Measurements from ENCODE around the gene FGFR3.

The FGFR3 gene

GRCh38 chr4:1756893-1757779, 36.0 kb upstream of the FGFR3 start:
- no peak for DNase-seq

- no peak for DNase-seq
These were observed 35.3 kb upstream of the FGFR3 start for GRCh38 chr4:1757836-1758235.

DNA sequence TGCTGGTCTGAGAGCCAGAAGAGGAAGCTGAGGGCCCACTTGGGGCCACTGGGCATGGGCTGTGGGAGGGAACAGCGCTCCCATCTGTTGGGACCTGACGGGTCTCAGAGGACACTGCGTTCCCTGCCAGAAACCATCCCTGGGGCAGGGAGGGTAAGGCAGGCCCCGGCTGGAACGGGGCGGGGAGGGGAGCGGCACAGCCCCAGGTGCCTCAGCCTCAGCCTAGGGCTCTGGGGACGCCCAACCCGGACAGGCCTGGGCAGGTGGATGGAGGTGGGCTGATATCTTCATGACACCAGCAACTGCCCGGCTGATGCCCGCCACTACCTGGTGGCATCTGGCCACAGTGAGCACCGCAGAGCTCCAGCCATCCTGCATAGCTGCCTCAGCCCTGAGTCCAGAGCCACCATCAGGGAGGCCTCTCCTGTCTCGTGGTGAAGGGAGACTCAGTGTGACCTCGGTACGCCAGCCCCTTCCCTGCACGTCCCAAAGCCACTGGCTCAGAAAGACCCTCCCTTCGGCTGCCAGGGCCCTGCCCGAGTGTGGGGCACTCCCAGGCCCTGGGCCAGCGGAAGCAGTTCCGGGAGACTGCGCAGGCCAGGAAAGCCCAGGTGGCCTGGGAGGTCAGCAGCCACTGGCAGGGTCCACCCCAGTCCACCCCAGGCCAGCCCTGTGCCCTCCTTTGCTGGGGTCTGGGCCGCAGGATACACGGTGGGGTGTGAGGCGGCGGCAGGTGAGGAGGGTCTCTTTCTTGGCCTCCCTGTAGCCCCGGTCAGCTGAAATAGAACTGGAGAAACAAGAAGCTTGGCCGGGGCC, 34.6 kb upstream of the FGFR3 start:
- no peak for DNase-seq

- DNase-seq, result no peak
These were observed 33.8 kb upstream of the FGFR3 start for GRCh38 chr4:1759170-1759817.

DNA sequence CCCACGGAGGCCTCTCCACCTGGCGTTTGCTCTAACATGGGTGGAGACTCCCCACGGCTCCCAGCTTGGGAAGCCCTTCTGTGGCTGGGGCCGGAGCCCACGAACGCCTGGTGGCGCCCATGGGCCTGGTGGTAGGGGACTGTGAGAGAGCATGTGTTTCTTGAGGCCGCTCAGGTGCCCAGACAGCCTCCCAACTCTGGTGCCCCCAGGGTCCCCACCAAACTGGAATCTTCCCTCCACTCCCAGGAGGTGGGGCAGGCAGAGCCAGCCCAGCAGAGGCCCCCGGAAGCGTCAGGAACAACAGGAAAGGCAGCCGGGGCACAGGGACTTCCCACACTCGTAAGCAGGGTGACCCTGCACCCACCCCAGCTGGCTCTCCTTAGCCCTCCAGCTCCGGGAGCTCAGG, 33.3 kb upstream of the FGFR3 start:
- no peak for DNase-seq

DNA sequence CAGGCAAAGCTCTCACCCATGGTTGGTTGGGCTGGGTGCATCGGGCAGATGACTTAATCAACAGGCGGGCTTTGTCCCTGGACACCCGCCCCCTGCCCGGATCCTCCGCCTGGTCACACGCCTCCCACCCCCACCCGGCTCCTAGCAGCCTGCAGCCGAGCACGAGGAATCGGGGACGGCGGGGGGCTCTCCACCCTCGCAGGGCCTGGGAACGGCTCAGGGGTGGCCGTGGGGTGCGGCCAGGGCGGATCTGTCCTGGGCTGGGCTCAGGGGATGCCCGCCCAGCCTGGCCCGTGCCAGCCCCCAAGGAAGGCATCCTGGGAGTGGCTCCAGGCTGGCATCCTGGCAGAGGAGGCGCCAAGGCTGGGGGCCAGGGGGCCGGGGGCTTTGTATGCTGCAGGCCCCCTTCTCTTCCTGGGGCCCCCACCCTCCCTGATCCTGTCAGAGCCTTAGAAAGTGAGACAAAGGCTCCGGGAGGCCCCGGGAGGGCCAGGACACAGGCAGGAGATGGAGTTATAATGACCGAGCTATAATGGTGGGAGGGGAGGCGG, 32.5 kb upstream of the FGFR3 start:
- no peak for DNase-seq

- no peak for DNase-seq
These were observed 31.9 kb upstream of the FGFR3 start for GRCh38 chr4:1761130-1761689.

GRCh38 chr4:1762264-1763010, 30.7 kb upstream of the FGFR3 start:
- DNase-seq, result no peak

- DNase-seq, result no peak
These were observed 30.0 kb upstream of the FGFR3 start for GRCh38 chr4:1763070-1763549.

GRCh38 chr4:1763550-1764080, 29.5 kb upstream of the FGFR3 start:
- no peak for DNase-seq

GRCh38 chr4:1764670-1765069, 28.4 kb upstream of the FGFR3 start:
- no peak for DNase-seq

GRCh38 chr4:1765409-1766072, 27.6 kb upstream of the FGFR3 start:
- DNase-seq, result no peak

GRCh38 chr4:1766106-1767060, 26.7 kb upstream of the FGFR3 start:
- DNase-seq, result no peak

DNA sequence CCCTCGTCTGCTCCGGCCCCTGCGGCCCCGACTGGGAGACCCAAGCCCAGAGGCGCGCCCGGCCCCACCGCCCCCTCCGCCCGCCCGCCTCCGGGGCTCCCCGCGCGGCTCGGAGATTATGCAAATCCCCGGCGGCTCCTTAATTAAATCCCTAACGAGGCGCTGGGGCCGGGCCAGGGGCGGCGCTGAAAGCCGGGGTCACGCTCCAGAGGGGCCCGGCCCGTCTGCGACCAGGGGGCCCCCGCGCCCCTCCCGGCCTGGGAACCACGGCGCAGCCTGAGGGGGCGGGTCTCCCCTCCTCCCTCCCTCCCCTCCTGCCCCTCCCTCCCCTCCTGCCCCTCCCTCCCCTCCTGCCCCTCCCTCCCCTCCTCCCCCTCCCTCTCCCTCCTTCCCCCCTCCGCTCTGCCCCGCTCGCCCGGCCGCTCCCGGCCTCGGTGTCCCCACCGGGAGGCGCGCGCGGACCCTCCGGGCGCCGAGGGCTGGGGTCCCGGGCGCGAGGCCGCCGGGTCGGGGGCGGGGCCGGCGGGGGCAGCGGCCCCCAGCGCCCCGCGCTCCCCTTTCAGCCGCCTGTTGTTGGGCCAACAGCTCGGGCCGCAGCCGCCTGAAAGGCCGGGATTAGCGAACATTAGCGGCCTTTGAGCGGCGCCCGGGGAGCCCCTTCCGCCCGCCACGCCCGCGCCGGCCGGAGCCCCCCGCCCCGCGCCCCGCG, 25.9 kb upstream of the FGFR3 start:
- DNase-seq, result no peak

DNA sequence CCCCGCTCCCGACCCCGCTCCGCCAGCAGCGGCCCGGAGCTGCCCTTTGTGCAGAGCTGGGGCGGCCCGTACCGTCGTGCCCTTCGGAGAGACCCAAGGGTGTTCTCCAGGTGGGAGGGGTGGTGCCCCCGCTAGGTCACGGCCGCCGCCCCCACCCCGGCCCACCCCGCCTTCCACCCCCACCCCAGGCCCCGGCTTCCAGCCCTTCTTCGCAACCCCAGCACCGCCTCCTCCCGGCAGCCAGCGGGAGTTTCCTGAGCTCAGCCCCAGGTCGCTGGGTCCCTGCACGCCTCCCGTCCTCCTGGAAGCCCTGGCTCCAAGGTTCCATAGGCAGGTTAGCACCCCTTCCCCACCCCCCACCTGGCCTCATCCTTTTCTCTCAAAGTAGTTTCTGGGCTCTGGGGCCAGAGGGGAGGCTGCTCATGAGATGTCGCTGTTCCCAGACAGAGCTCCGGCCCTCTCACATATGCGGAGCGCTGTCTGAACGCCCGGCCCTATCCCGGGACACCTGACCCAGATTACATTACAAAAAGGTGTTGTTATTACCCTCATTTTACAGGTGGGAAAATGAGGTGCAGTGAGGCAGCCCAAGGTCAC, 25.2 kb upstream of the FGFR3 start:
- DNase-seq, result no peak

DNA sequence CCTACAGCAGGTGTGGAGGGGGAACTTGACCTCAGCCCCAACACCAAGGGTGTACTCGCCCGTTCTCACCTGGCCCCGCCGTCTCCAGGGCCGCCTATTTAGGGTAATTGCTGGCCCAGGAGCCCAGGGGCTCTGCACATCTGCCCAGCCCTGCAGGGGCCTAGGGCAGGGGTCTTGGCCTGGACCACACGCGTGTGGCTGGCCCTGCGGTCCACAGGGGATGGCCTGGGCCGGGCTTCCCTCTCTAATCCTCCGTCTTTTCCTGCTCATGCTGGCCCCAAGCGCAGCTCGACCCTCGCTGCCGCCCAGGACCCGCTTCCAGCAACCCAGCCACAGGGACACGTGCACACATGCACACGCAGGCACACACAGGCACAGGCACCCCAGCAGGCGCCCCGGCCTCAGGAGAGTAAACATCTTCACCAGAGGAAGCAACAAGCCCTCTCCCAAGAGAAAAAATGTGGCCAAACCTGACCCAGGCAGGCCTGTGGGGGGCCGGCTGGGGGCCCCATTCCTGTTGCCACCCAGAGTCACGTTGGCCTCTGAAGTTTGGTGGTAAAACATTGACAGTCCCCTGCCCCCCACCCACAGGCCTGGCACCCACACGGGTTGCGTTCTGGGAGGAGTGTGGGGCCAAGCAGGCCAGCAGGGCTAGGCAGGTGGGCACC, 24.6 kb upstream of the FGFR3 start:
- DNase-seq, result no peak

DNA sequence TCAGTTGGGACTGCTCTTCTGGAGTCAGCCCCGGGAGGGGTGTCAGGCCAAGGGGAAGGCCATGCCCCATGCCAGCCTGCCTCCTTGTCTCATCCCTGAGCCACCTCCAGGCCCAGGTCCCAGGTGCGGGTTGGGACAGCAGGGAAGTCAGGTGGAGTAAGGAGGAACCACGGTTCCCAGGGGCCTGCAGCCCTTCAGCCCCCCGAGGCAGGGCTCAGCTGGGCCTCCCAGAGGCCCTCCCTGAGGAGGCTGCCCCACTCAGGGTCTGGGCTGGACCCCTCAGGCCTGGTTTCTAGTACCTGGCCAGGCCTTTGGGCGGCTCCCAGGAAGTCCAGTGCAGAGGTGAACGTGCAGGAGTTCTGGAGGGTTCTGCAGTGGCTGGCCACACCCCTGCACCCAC, 23.4 kb upstream of the FGFR3 start:
- no peak for DNase-seq

GRCh38 chr4:1770245-1770644, 22.8 kb upstream of the FGFR3 start:
- no peak for DNase-seq

All from NCI-H1694 treated with DMSO at 0.1 percent for 48 hours (cell line).